Measurements from ENCODE around the gene BTRC. TPM values are rescaled to one million over a fixed set of nuclear protein-coding genes. Genes with fewer than 3 reads are reported as not detected.
"Not testable (repeated sequence)": the region's sequence is repeated elsewhere in the genome, so short reads cannot be mapped to it uniquely, and the experiment has no call there.

BTRC gene
- polyA plus RNA-seq, 1 experiment, result 23.2 TPM

GRCh38 chr10:101380353-101381017, 26.5 kb downstream of the BTRC start:
- no peak overlapping the region for H3K27ac ChIP-seq (ENCODE audit: low read depth, low read length)
- H3K4me3 ChIP-seq (ENCODE audit: low read depth, low read length), result no peak overlapping the region
- ChIA-PET POLR2A (no interaction called here), CTCF (interaction anchor here (1.0 kb wide), 1 partner anchor 17 kb away, joined by 3 read pairs; no protein-coding TSS in a partner anchor)
- no peaks in the 10 kb centered on the region for H3K27me3 ChIP-seq (ENCODE audit: control insufficient read depth, insufficient read depth, low read length)
- TF ChIP-seq CTCF (IDR thresholded peaks at IDR 0.05; ENCODE audit: low read depth, low read length), result no peak
- no peak for DNase-seq (ENCODE audit: low read depth, low spot score)
- no peaks in the 10 kb centered on the region for H3K9me3 ChIP-seq (ENCODE audit: control insufficient read depth, insufficient read depth, low read length)

GRCh38 chr10:101385866-101386658, 32.1 kb downstream of the BTRC start:
- TF ChIP-seq CTCF (IDR thresholded peaks at IDR 0.05; ENCODE audit: low read depth, low read length), result no peak
- ChIA-PET CTCF (interaction anchor here (0.7 to 0.9 kb wide), 2 partner anchors 56 to 172 kb away, joined by 3 to 4 read pairs; no protein-coding TSS in a partner anchor), POLR2A (interaction anchor here (0.5 to 0.6 kb wide), 2 partner anchors 13 to 432 kb away, joined by 5 to 6 read pairs; partner anchors contain the start of gene OGA)
- H3K9me3 ChIP-seq (ENCODE audit: control insufficient read depth, insufficient read depth, low read length), result no peaks in the 10 kb centered on the region
- H3K27me3 ChIP-seq (ENCODE audit: control insufficient read depth, insufficient read depth, low read length), result no peaks in the 10 kb centered on the region
- no peak overlapping the region for H3K27ac ChIP-seq (ENCODE audit: low read depth, low read length)
- no peak overlapping the region for H3K4me3 ChIP-seq (ENCODE audit: low read depth, low read length)
- no peak for DNase-seq (ENCODE audit: low read depth, low spot score)

GRCh38 chr10:101386659-101387259, 32.8 kb downstream of the BTRC start:
- no peak for TF ChIP-seq CTCF (IDR thresholded peaks at IDR 0.05; ENCODE audit: low read depth, low read length)
- Histone ChIP-seq H3K4me3 (ENCODE audit: low read depth, low read length) (no peak overlapping the region), H3K27ac (ENCODE audit: low read depth, low read length) (no peak overlapping the region), H3K9me3 (ENCODE audit: control insufficient read depth, insufficient read depth, low read length) (no peaks in the 10 kb centered on the region), H3K27me3 (ENCODE audit: control insufficient read depth, insufficient read depth, low read length) (no peaks in the 10 kb centered on the region)
- POLR2A ChIA-PET, result no interaction called here
- CTCF ChIA-PET, result no interaction called here
- no peak for DNase-seq (ENCODE audit: low read depth, low spot score)

- no peak for TF ChIP-seq CTCF (IDR thresholded peaks at IDR 0.05; ENCODE audit: low read depth, low read length)
- H3K4me3 ChIP-seq (ENCODE audit: low read depth, low read length), result no peak overlapping the region
- no peaks in the 10 kb centered on the region for H3K9me3 ChIP-seq (ENCODE audit: control insufficient read depth, insufficient read depth, low read length)
- ChIA-PET CTCF (interaction anchor here (1.2 kb wide), 1 partner anchor 78 kb away, joined by 3 read pairs; no protein-coding TSS in a partner anchor), POLR2A (no interaction called here)
- no peak overlapping the region for H3K27ac ChIP-seq (ENCODE audit: low read depth, low read length)
- DNase-seq (ENCODE audit: low read depth, low spot score), result no peak
- no peaks in the 10 kb centered on the region for H3K27me3 ChIP-seq (ENCODE audit: control insufficient read depth, insufficient read depth, low read length)
These were observed 34.8 kb downstream of the BTRC start for GRCh38 chr10:101388676-101389276.

- POLR2A ChIA-PET; H3K4me3 ChIP-seq (ENCODE audit: low read depth, low read length); DNase-seq (ENCODE audit: low read depth, low spot score); H3K27ac ChIP-seq (ENCODE audit: low read depth, low read length); H3K27me3 ChIP-seq (ENCODE audit: control insufficient read depth, insufficient read depth, low read length); H3K9me3 ChIP-seq (ENCODE audit: control insufficient read depth, insufficient read depth, low read length): not testable (repeated sequence)
- CTCF ChIA-PET, result interaction anchor here (1.2 kb wide), 1 partner anchor 77 kb away, joined by 3 read pairs; no protein-coding TSS in a partner anchor
These were observed 35.6 kb downstream of the BTRC start for GRCh38 chr10:101389532-101389931.
